CD14-positive monocyte (primary cell): ENCODE measurements around the gene DTNB. TPM values are rescaled to one million over a fixed set of nuclear protein-coding genes. Genes with fewer than 3 reads are reported as not detected.

ENCODE experiments used
- DNase-seq, 3 donors: peaks; one replicate each; pipeline ENCODE4 v3.0.0-alpha.2; 2011 to 2022
- H2AFZ ChIP-seq: 2 replicates; pipeline ENCODE4 v1.6.0; 2012; ENCODE audit warnings: mild to moderate bottlenecking, low read depth, low read length, inconsistent platforms; ENCODE audit not compliant: insufficient read depth, poor library complexity, severe bottlenecking
- H3K27ac ChIP-seq, 2 donors: 1 replicate in 1 of 2; 2 replicates in 1 of 2; pipeline ENCODE4 v1.5.1; 2012 to 2013; ENCODE audit warnings: low read length in 2 of 2, control low read depth in 1 of 2, inconsistent platforms in 1 of 2, low read depth in 1 of 2, mild to moderate bottlenecking in 1 of 2
- H3K27me3 ChIP-seq, 2 donors: one replicate each; pipeline versions ENCODE4 v1.6.0 to v1.6.1; 2011 to 2013; ENCODE audit warnings: low read length in 2 of 2; ENCODE audit not compliant: control insufficient read depth in 2 of 2, insufficient read depth in 2 of 2
- H3K36me3 ChIP-seq, 2 donors: replicated peaks in 1 of 2; 1 replicate in 1 of 2; 2 replicates in 1 of 2; pipeline versions ENCODE4 v1.5.1 to v1.6.1; 2012 to 2013; ENCODE audit warnings: low read length in 2 of 2, control low read depth in 1 of 2, inconsistent platforms in 1 of 2, mild to moderate bottlenecking in 1 of 2; ENCODE audit not compliant: insufficient read depth in 2 of 2, control insufficient read depth in 1 of 2
- H3K4me1 ChIP-seq, 2 donors: 1 replicate in 1 of 2; 2 replicates in 1 of 2; pipeline versions ENCODE4 v1.5.1 to v1.6.1; 2012 to 2013; ENCODE audit warnings: low read length in 2 of 2, control low read depth in 1 of 2, inconsistent platforms in 1 of 2, mild to moderate bottlenecking in 1 of 2, moderate library complexity in 1 of 2; ENCODE audit not compliant: insufficient read depth in 2 of 2, control insufficient read depth in 1 of 2
- H3K4me2 ChIP-seq: replicated peaks from 2 replicates; pipeline ENCODE3; 2012; ENCODE audit warnings: low read length, moderate library complexity, mild to moderate bottlenecking; ENCODE audit not compliant: poor library complexity, severe bottlenecking; ENCODE audit errors: extremely low read depth
- H3K4me3 ChIP-seq, 3 experiments: fragments of 200-600 bp in 1 of 3; sonication (generic) in 1 of 3; replicated peaks in 1 of 3; 1 replicate in 2 of 3; 2 replicates in 1 of 3; pipeline ENCODE4 v1.5.1; 2011 to 2013; ENCODE audit warnings: low read length in 3 of 3, mild to moderate bottlenecking in 3 of 3, control low read depth in 2 of 3, low read depth in 2 of 3, inconsistent platforms in 1 of 3, moderate library complexity in 1 of 3
- H3K79me2 ChIP-seq: 2 replicates; pipeline ENCODE4 v1.6.0; 2012; ENCODE audit warnings: mild to moderate bottlenecking, control low read depth, inconsistent platforms, low read length, moderate library complexity; ENCODE audit not compliant: insufficient read depth
- H3K9ac ChIP-seq: 2 replicates; pipeline ENCODE4 v1.6.0; 2017; ENCODE audit warnings: low read length, mild to moderate bottlenecking; ENCODE audit not compliant: insufficient read depth, poor library complexity, severe bottlenecking
- H3K9me3 ChIP-seq, 2 donors: replicated peaks in 1 of 2; 1 replicate in 1 of 2; 2 replicates in 1 of 2; pipeline versions ENCODE4 v1.5.1 to v1.6.1; 2012 to 2013; ENCODE audit warnings: low read length in 2 of 2, control low read depth in 1 of 2; ENCODE audit not compliant: control insufficient read depth in 1 of 2, insufficient read depth in 1 of 2
- H4K20me1 ChIP-seq: 2 replicates; pipeline ENCODE4 v1.6.0; 2012; ENCODE audit warnings: mild to moderate bottlenecking, low read length, control low read depth, moderate library complexity; ENCODE audit not compliant: insufficient read depth
- H3K27ac Mint-ChIP-seq, 7 donors: one replicate each; pipeline ENCODE4 v1.8.0; 2020; ENCODE audit warnings: mild to moderate bottlenecking in 7 of 7, mixed read lengths in 7 of 7, moderate library complexity in 6 of 7, inconsistent platforms in 2 of 7
- H3K27me3 Mint-ChIP-seq, 3 donors: one replicate each; pipeline ENCODE4 v1.8.0; 2021 to 2022; ENCODE audit warnings: low read depth in 3 of 3, mild to moderate bottlenecking in 3 of 3, mixed read lengths in 3 of 3, moderate library complexity in 3 of 3, inconsistent platforms in 1 of 3
- H3K36me3 Mint-ChIP-seq, 2 donors: one replicate each; pipeline ENCODE4 v1.8.0; 2020; ENCODE audit warnings: mixed read lengths in 2 of 2, inconsistent platforms in 1 of 2, mild to moderate bottlenecking in 1 of 2
- H3K4me1 Mint-ChIP-seq: one replicate; pipeline ENCODE4 v1.8.0; 2020; ENCODE audit warnings: mild to moderate bottlenecking, mixed read lengths
- H3K4me3 Mint-ChIP-seq, 2 donors: one replicate each; pipeline ENCODE4 v1.8.0; 2020; ENCODE audit warnings: mild to moderate bottlenecking in 2 of 2, mixed read lengths in 2 of 2, moderate library complexity in 1 of 2
- H3K9me3 Mint-ChIP-seq, 7 donors: one replicate each; pipeline ENCODE4 v1.8.0; 2020 to 2022; ENCODE audit warnings: mixed read lengths in 7 of 7, mild to moderate bottlenecking in 6 of 7, moderate library complexity in 6 of 7, inconsistent platforms in 2 of 7
- WGBS: methylation state at CpG from one replicate; pipeline ENCODE4 v1.1.5; 2013; ENCODE audit warnings: missing lambda C conversion rate; ENCODE audit not compliant: insufficient coverage; 5-methylcytosine and 5-hydroxymethylcytosine counted together
- intact Hi-C, 2 donors: fragments of 100-400 bp; cut with micrococcal nuclease; formaldehyde crosslinking; loops; one replicate each; pipeline versions ENCODE4 v1.15.0 to v1.15.1; 2023
- polyA plus RNA-seq, 3 donors: library from polyadenylated mRNA; depleted of rRNA in 1 of 3; unstranded in 2 of 3; stranded (reverse) in 1 of 3; fragments of 300-500 nt in 2 of 3; fragments of >200 nt in 1 of 3; fragmentation: Illumina TruSeq in 2 of 3; gene quantifications; 1 replicate in 2 of 3; 2 replicates in 1 of 3; pipeline ENCODE4 v1.2.3, GENCODE V29; 2012 to 2021
- TF ChIP-seq, protein P1 (sequence below): fragments of 200-600 bp; IDR thresholded peaks from one replicate; pipeline ENCODE4 v1.8.0; 2022; ENCODE audit warnings: antibody characterized with exemption, mild to moderate bottlenecking

The DTNB gene
- polyA plus RNA-seq, 3 donors, result 3.0 to 4.2 (median 3.3) TPM

DNA sequence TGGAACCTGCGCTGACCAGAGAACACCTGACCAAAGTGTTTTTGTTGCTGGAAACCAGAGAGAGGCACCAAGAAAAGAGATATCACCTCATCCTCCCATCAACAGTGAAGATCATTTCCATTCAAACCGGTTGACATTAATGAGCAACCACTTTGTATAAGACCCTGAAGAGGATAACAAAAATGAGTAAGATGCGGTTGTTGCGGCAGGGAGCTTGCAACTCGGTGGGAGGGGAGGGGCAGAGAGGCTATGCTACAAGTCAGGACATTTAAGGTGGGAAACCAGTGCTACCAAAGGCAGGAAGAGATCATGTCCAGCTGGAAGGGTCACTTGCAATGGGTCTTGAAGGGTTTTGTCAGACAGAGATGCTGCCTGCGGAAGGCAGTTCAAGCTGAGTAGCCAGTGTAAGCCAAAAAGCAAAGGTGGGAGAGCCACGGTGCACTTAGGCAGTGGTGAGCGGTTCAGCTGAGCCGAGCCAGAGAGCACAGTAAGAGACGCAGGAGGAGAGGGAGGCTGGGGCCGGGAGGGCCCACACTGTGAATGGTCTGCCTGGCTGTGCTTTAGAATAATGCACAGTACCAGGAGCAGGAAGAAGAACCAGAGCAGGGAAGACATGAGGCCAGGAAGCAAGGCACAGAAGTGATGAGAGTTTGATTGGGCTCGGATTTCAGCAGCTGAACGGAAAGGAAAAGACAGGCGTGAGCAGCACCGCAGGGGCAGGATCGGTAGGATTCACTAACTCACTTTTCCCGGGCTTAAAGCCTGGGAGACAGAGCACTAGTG lies 24.4 kb upstream of the DTNB start:
- Mint-ChIP-seq H3K9me3 (peaks cover 0 to 5% (median 0%) of the 10 kb centered on the region in 7 donors), H3K4me3 (no peak overlapping the region), H3K36me3 (no peaks in the 10 kb centered on the region), H3K27me3 (peaks cover 0 to 6% (median 0%) of the 10 kb centered on the region in 3 donors), H3K4me1 (peaks cover 1% of the 10 kb centered on the region), H3K27ac (no peak overlapping the region)
- Histone ChIP-seq H3K4me2 (no peak overlapping the region), H3K36me3 (no peaks in the 10 kb centered on the region), H4K20me1 (no peaks in the 10 kb centered on the region), H3K27ac (no peak overlapping the region), H2AFZ (peak overlapping the region; percentile 41), H3K79me2 (no peaks in the 10 kb centered on the region), H3K4me3 (no peak overlapping the region), H3K9ac (no peak overlapping the region), H3K27me3 (no peaks in the 10 kb centered on the region), H3K9me3 (no peaks in the 10 kb centered on the region), H3K4me1 (no peaks in the 10 kb centered on the region)
- 89% methylated on average over 16 of the region's 17 CpGs for WGBS
- DNase-seq, result no peak
- intact Hi-C loops, result no loop called here
- TF ChIP-seq, protein P1, sequence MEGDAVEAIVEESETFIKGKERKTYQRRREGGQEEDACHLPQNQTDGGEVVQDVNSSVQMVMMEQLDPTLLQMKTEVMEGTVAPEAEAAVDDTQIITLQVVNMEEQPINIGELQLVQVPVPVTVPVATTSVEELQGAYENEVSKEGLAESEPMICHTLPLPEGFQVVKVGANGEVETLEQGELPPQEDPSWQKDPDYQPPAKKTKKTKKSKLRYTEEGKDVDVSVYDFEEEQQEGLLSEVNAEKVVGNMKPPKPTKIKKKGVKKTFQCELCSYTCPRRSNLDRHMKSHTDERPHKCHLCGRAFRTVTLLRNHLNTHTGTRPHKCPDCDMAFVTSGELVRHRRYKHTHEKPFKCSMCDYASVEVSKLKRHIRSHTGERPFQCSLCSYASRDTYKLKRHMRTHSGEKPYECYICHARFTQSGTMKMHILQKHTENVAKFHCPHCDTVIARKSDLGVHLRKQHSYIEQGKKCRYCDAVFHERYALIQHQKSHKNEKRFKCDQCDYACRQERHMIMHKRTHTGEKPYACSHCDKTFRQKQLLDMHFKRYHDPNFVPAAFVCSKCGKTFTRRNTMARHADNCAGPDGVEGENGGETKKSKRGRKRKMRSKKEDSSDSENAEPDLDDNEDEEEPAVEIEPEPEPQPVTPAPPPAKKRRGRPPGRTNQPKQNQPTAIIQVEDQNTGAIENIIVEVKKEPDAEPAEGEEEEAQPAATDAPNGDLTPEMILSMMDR, result no peak

DNA sequence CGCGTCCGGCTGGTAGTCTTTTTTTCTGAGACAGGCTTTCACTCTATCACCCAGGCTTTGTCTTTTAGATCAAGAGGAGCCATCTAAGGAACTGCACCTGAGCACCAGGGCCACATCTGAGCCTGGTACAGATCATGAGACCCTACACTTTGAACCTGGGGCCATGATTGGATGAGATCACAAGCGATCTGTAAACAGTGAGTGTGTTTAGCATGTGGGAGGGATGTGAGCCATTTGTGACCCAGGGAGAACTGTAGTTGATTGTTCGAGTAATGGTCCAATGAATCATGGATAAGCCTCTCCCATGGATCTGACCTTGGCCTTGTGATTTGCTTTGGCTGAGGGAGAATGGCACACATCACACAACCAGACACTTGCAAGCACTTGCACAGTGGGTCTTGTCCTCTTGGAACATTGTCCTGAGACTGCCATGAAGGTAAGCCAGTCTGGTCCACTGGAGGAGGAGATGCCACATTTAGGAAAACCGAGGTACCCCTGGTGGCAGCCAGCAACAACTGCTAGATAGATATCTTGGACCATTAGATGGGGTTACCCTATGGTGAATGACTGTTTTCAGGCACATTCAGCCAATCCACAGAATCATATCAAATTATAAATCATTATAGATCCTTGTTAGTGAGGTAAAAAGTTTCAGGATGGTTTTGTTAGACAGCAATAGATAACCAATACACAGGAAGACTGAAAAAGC lies 19.5 kb upstream of the DTNB start:
- Histone ChIP-seq H3K9ac (no peak overlapping the region), H3K27ac (no peak overlapping the region), H3K27me3 (no peaks in the 10 kb centered on the region), H3K36me3 (no peaks in the 10 kb centered on the region), H3K4me1 (no peaks in the 10 kb centered on the region), H2AFZ (no peak overlapping the region), H3K9me3 (no peaks in the 10 kb centered on the region), H3K4me3 (no peak overlapping the region), H3K4me2 (no peak overlapping the region), H4K20me1 (no peaks in the 10 kb centered on the region), H3K79me2 (no peaks in the 10 kb centered on the region)
- 98% methylated on average over 5 of the region's 6 CpGs for WGBS
- no peaks in the 10 kb centered on the region for H3K9me3 Mint-ChIP-seq
- H3K4me3 Mint-ChIP-seq, result no peak overlapping the region
- intact Hi-C loops, result no loop called here
- H3K27ac Mint-ChIP-seq, result no peak overlapping the region
- no peaks in the 10 kb centered on the region for H3K36me3 Mint-ChIP-seq
- TF ChIP-seq, protein P1, result no peak
- H3K27me3 Mint-ChIP-seq, result peaks cover 0 to 5% (median 0%) of the 10 kb centered on the region in 3 donors
- H3K4me1 Mint-ChIP-seq, result no peaks in the 10 kb centered on the region
- DNase-seq, result no peak
